ENCODE results near the gene NAE1.
"Not testable (repeated sequence)": the region's sequence is repeated elsewhere in the genome, so short reads cannot be mapped to it uniquely, and the experiment has no call there.

NAE1 gene

DNA sequence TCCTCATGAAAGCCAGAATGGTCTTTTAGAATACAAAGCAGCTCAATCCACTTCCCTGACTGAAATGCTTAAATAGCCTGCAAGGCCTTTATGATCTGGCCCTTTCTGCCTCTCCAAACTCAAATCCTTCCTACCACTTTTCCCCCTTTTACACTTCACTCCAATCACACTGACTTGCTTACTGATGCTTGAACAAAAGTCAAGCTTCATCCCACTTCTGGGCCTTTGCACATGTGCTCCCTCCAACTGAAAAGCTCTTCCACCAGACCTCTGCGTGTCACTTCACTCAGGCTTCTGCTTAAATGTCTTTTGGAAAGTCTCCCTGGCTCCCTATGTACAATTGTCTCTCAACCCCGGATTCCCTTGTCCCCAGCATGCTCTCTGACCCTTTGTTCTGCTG, 16.0 kb downstream of the NAE1 start:
- no peak for ATAC-seq (replicated peaks; ENCODE audit: extremely low read depth, poor library complexity, severe bottlenecking)
- Mint-ChIP-seq H3K4me1 (no peaks in the 10 kb centered on the region), H3K9me3 (no peaks in the 10 kb centered on the region), H3K27me3 (no peaks in the 10 kb centered on the region), H3K4me3 (no peak overlapping the region), H3K36me3 (ENCODE audit: insufficient read depth) (peaks cover 77% of the 10 kb centered on the region), H3K27ac (ENCODE audit: low read depth) (no peak overlapping the region)
- no peak for DNase-seq (ENCODE audit: low spot score in 2 of 2)

DNA sequence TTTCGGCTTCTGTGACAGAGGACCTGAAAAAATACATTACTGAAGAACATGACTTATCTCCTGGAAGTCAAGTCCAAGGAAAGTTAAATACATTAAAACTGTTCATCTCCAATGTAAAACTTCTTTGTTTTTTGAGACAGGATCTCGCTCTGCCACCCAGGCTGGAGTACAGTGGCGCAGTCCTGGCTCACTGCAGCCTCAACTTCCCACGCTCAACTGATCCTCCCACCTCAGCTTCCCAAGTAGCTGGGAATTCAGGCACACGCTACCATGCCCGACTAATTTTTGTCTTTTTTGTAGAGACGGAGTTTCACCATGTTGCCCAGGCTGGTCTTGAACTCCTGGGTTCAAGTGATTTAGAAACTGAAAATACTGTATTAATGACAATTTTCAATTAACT, 19.7 kb downstream of the NAE1 start:
- no peaks in the 10 kb centered on the region for H3K9me3 Mint-ChIP-seq
- H3K36me3 Mint-ChIP-seq (ENCODE audit: insufficient read depth): peaks cover 78% of the 10 kb centered on the region
- H3K27me3 Mint-ChIP-seq: no peaks in the 10 kb centered on the region

DNA sequence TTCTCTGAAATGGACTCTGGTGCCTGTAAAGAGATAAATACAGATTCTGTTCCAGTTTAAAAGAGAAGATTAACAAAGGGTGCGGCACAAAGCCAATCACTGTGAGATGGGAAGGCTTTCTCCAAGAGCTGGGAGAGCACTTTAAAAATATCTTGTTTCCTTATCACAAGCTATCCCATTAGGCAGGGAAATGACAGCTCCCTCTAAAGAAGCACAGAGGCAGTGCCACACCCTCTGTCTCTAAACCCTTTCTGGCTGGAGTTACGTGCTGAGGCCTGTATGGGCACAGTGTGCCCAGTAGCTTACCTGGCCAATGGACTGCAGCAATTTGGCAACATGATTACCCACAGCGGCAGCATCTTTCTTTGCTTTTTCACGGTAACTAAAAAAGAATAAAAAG, 20.4 kb downstream of the NAE1 start:
- no peak overlapping the region for H3K27ac Mint-ChIP-seq (ENCODE audit: low read depth)
- DNase-seq (ENCODE audit: low spot score in 2 of 2) (no peak), ATAC-seq (replicated peaks; ENCODE audit: extremely low read depth, poor library complexity, severe bottlenecking) (no peak)
- H3K27me3 Mint-ChIP-seq: no peaks in the 10 kb centered on the region
- H3K4me3 Mint-ChIP-seq: no peak overlapping the region
- no peaks in the 10 kb centered on the region for H3K9me3 Mint-ChIP-seq
- H3K36me3 Mint-ChIP-seq (ENCODE audit: insufficient read depth): peaks cover 79% of the 10 kb centered on the region
- H3K4me1 Mint-ChIP-seq: no peaks in the 10 kb centered on the region

More for the DNA sequence above, 19.7 kb downstream of the NAE1 start:
- H3K4me3 Mint-ChIP-seq: no peak overlapping the region
- no peak overlapping the region for H3K27ac Mint-ChIP-seq (ENCODE audit: low read depth)
- no peak for DNase-seq (ENCODE audit: low spot score in 2 of 2)
- H3K4me1 Mint-ChIP-seq: no peaks in the 10 kb centered on the region
- ATAC-seq (replicated peaks; ENCODE audit: extremely low read depth, poor library complexity, severe bottlenecking): no peak

DNA sequence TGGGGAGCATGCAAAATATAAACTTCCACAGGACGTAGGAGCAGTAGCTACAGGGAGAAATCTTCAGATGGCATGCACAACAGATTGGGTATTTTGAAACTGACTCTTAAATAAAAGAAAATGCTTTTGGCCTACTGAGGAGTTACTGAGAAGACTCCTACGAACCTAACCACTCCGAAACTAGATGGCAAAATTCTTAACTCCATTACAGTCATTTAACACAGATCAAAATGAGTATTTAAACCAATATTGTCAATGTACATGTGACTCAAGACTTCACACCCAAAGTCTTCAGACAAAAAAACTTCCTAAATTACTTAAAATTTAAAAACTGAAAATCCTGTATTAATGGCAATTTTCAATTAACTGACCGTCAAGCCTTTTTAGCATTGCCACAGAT, 21.0 kb downstream of the NAE1 start:
- no peak for ATAC-seq (replicated peaks; ENCODE audit: extremely low read depth, poor library complexity, severe bottlenecking)
- no peaks in the 10 kb centered on the region for H3K4me1 Mint-ChIP-seq

DNA sequence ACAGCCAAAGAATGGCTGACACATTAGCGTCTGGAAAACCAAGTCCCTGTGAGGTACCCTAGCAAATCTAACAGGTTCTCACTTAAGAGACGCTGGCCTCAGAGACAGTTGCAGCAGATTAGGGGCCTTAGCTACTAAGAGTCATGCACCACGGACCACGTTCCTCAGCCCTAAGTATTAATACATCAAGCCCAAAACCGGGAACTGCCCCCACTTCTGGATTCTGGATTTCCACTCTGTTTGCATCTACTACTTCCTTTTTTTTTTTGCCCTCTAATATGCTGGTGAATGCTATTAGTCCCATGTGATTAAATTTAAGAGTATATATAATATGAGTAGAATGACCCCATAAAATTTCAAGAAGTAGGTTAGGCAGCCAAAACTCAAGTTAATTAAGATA, 28.6 kb downstream of the NAE1 start:
- ATAC-seq (replicated peaks; ENCODE audit: extremely low read depth, poor library complexity, severe bottlenecking) (no peak), DNase-seq (ENCODE audit: low spot score in 2 of 2) (no peak)
- H3K9me3 Mint-ChIP-seq: no peaks in the 10 kb centered on the region
- no peak overlapping the region for H3K27ac Mint-ChIP-seq (ENCODE audit: low read depth)
- H3K36me3 Mint-ChIP-seq (ENCODE audit: insufficient read depth): peaks cover 34% of the 10 kb centered on the region
- no peaks in the 10 kb centered on the region for H3K4me1 Mint-ChIP-seq
- no peaks in the 10 kb centered on the region for H3K27me3 Mint-ChIP-seq
- H3K4me3 Mint-ChIP-seq: no peak overlapping the region

More for the DNA sequence above, 21.0 kb downstream of the NAE1 start:
- H3K4me3 Mint-ChIP-seq: no peak overlapping the region
- H3K27ac Mint-ChIP-seq (ENCODE audit: low read depth): no peak overlapping the region
- H3K27me3 Mint-ChIP-seq: no peaks in the 10 kb centered on the region
- H3K9me3 Mint-ChIP-seq: no peaks in the 10 kb centered on the region
- peaks cover 82% of the 10 kb centered on the region for H3K36me3 Mint-ChIP-seq (ENCODE audit: insufficient read depth)
- DNase-seq (ENCODE audit: low spot score in 2 of 2): no peak

DNA sequence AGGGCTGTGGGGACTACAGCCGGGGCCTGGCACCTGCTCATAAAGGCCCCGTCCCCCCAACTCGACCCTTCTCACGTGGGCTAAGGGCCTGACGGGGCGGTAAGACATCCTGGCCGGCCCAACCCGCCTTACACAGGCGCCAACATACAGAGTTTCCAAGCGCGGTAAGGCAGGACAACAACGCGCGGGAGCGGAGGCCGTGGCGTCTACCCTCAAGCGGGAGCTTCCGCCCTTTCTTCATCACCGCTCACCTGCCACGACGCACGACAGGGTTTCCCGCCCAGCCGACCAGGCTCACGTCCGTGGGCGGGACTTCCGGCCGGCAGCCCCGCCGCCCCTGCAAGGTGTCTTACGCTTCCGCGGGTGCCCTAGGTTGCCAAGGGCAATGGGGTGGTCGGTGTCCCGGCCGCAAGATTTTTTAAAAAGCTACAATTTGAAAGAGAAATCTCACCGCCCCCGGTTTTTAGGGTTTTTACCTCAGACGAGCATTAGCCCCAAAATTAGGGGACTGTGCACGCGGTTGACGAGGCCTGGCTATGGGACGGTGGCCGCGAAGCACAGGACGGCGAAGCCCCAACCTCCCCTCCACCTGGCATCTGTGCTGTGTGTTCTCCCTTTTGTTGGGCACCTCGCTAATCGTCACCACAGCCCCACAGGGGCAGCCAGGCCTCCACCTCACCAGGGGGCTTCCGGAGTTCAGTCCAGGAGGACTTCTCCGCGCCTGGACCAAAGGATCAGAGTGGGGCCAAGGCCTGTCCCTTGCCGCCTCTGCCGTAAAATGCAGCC, 29.3 kb downstream of the NAE1 start, which contains the start of gene TERB1:
TERB1 (minus strand) TSS at position 265 of the 786 bp plus-strand sequence. CDS start 4,786 bp downstream, outside the sequence.
- H3K36me3 Mint-ChIP-seq (ENCODE audit: insufficient read depth): peaks cover 28% of the 10 kb centered on the region

DNA sequence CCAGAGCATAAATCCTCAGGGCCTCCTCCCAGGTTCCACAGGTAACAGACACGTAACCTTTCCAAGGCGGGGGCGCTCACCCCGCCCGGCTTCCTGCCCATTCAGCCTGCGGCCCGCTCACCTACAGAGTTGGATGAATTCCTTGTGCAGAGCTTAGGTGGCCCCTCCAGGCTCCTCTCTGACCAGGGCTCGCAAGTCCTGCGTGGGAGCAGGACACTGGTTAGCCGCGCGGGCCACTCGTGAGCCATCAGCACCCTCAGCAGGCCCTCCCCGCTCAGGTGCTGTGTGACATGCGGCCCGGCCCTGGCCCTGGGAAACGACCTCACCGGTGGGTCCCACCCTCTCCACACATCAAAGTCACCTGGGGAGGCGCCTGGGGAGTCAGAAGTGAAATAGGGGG, 29.9 kb downstream of the NAE1 start:
- Mint-ChIP-seq H3K27ac (ENCODE audit: low read depth) (no peak overlapping the region), H3K9me3 (no peaks in the 10 kb centered on the region), H3K36me3 (ENCODE audit: insufficient read depth) (peaks cover 24% of the 10 kb centered on the region), H3K27me3 (no peaks in the 10 kb centered on the region), H3K4me3 (no peak overlapping the region), H3K4me1 (no peaks in the 10 kb centered on the region)
- DNase-seq (ENCODE audit: low spot score in 2 of 2) (no peak), ATAC-seq (replicated peaks; ENCODE audit: extremely low read depth, poor library complexity, severe bottlenecking) (no peak)

More for the DNA sequence above, 29.3 kb downstream of the NAE1 start, which contains the start of gene TERB1:
- no peak within 1 kb of the TSS for H3K27ac Mint-ChIP-seq (ENCODE audit: low read depth)
- DNase-seq (ENCODE audit: low spot score in 2 of 2) (no peak), ATAC-seq (replicated peaks; ENCODE audit: extremely low read depth, poor library complexity, severe bottlenecking) (no peak)
- no peaks in the 10 kb centered on the region for H3K27me3 Mint-ChIP-seq
- no peaks in the 10 kb centered on the region for H3K4me1 Mint-ChIP-seq
- no peaks in the 10 kb centered on the region for H3K9me3 Mint-ChIP-seq
- no peak within 1 kb of the TSS for H3K4me3 Mint-ChIP-seq

DNA sequence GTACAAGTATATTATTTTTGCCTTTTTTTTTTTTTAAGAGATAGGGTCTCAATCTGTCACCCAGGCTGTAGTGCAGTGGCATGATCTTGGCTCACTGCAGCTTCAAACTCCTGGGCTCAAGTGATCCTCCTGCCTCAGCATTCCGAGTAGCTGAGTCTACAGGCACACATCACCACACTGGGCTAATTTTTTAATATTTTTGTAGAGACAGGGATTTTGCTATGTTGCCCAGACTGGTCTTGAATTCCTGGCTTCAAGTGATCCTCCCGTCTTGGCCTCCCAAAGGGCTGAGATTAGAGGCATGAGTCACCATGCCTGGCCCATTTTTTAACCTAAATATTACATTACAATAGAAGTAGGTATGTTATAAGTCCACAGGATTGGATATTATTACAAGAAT, 32.6 kb downstream of the NAE1 start:
- DNase-seq (ENCODE audit: low spot score in 2 of 2) (no peak), ATAC-seq (replicated peaks; ENCODE audit: extremely low read depth, poor library complexity, severe bottlenecking) (no peak)
- H3K27ac Mint-ChIP-seq (ENCODE audit: low read depth): no peak overlapping the region

DNA sequence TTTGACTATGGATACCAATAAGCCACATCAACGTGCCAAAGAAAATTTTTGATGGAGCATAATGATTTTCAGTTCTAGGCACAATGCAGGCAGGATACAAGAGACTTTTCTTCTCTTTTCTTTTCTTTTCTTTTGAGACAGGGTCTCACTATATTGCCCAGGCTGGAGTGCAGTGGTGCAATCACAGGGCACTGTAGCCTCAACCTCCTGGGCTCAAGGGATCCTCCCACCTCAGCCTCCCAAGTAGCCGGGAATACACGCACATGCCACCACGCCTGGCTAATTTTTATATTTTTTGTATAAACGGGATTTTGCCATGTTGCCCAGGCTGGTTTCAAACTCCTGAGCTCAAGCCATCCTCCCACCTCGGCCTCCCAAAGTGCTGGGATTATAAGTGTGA, 36.8 kb downstream of the NAE1 start:
- DNase-seq (ENCODE audit: low spot score in 2 of 2); H3K4me3 Mint-ChIP-seq; H3K27ac Mint-ChIP-seq (ENCODE audit: low read depth); ATAC-seq (replicated peaks; ENCODE audit: extremely low read depth, poor library complexity, severe bottlenecking); H3K4me1 Mint-ChIP-seq; H3K36me3 Mint-ChIP-seq (ENCODE audit: insufficient read depth); H3K27me3 Mint-ChIP-seq; H3K9me3 Mint-ChIP-seq: not testable (repeated sequence)

More for the DNA sequence above, 32.6 kb downstream of the NAE1 start:
- H3K4me3 Mint-ChIP-seq: no peak overlapping the region
- peaks cover 4% of the 10 kb centered on the region for H3K36me3 Mint-ChIP-seq (ENCODE audit: insufficient read depth)
- H3K4me1 Mint-ChIP-seq: no peaks in the 10 kb centered on the region
- H3K27me3 Mint-ChIP-seq: no peaks in the 10 kb centered on the region
- no peaks in the 10 kb centered on the region for H3K9me3 Mint-ChIP-seq

DNA sequence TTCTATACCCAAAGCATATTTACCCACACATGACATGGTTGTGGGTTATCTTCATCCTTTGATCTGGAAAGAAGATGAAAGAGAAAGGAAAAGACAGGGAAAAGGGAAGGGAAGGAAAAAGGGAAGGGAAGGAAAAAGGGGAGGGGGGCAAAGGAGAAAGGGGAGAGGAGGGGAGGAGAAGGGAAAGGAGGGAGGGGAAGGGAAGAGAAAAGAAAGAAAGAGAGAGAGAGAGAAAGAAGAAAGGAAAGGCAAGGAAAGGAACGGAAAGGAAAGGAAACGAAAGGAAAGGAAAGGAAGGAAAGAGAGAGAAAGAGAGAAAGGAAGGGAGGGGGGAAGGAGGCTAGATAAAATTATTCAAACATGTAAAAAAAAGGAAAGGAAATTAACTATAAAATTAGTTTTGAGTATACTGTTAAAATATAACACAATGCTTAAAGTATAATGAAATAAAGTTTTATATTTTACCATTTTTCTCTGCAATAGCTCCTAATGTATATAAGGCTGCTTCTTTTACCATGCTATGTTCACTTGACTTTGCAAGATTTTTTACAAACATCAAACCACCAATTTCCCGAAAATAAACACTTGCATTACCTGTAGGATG, 40.5 kb downstream of the NAE1 start:
- H3K27ac Mint-ChIP-seq (ENCODE audit: low read depth): no peak overlapping the region
- no peak for DNase-seq (ENCODE audit: low spot score in 2 of 2)

DNA sequence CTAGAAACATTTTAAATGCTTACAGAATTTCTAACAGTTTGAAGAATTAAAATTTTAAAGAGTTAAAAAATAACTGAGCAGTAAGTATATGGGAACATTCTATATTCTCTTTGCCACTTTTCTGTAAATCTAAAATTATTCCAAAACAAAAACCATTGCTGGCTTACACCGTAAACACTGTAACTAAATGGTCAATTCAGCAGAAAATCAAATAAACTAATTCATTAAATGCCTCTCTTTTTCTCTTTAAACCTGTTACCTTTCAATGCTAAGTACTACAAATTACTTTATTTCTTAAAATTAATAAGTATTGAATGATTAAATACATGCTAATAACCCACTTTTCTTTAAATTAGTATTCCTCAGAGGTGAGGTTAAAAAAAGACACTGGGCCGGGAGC, 43.3 kb downstream of the NAE1 start:
- ATAC-seq (replicated peaks; ENCODE audit: extremely low read depth, poor library complexity, severe bottlenecking) (no peak), DNase-seq (ENCODE audit: low spot score in 2 of 2) (no peak)
- Mint-ChIP-seq H3K27ac (ENCODE audit: low read depth) (no peak overlapping the region), H3K36me3 (ENCODE audit: insufficient read depth) (no peaks in the 10 kb centered on the region), H3K9me3 (no peaks in the 10 kb centered on the region), H3K4me3 (no peak overlapping the region), H3K27me3 (no peaks in the 10 kb centered on the region), H3K4me1 (no peaks in the 10 kb centered on the region)

More for the DNA sequence above, 40.5 kb downstream of the NAE1 start:
- H3K27me3 Mint-ChIP-seq: no peaks in the 10 kb centered on the region
- H3K36me3 Mint-ChIP-seq (ENCODE audit: insufficient read depth): no peaks in the 10 kb centered on the region
- no peaks in the 10 kb centered on the region for H3K9me3 Mint-ChIP-seq
- H3K4me1 Mint-ChIP-seq: no peaks in the 10 kb centered on the region
- ATAC-seq (replicated peaks; ENCODE audit: extremely low read depth, poor library complexity, severe bottlenecking): no peak
- H3K4me3 Mint-ChIP-seq: no peak overlapping the region

DNA sequence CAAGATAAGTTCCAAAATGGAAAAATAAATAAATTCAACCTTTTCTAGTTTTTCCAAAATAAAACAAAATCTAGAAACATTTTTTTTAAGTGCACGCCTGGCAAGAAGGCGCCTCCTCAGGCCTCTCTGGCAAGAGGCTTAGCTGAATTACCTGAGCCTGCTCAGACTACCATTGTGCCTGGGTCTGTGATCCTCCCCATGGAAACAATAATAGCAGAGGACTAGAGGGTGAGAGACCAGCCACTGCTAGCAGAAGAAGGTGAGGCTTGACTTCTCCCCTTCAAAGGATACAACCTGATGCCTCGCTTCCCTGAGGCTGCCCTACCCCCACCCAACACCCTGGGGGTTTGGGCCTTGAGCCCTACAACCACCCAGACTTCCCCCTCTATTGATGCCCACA, 44.2 kb downstream of the NAE1 start:
- no peak overlapping the region for H3K4me3 Mint-ChIP-seq
- H3K9me3 Mint-ChIP-seq: no peaks in the 10 kb centered on the region
- H3K27me3 Mint-ChIP-seq: no peaks in the 10 kb centered on the region
- H3K36me3 Mint-ChIP-seq (ENCODE audit: insufficient read depth): no peaks in the 10 kb centered on the region
- H3K4me1 Mint-ChIP-seq: no peaks in the 10 kb centered on the region
- H3K27ac Mint-ChIP-seq (ENCODE audit: low read depth): no peak overlapping the region
- DNase-seq (ENCODE audit: low spot score in 2 of 2): no peak
- no peak for ATAC-seq (replicated peaks; ENCODE audit: extremely low read depth, poor library complexity, severe bottlenecking)

DNA sequence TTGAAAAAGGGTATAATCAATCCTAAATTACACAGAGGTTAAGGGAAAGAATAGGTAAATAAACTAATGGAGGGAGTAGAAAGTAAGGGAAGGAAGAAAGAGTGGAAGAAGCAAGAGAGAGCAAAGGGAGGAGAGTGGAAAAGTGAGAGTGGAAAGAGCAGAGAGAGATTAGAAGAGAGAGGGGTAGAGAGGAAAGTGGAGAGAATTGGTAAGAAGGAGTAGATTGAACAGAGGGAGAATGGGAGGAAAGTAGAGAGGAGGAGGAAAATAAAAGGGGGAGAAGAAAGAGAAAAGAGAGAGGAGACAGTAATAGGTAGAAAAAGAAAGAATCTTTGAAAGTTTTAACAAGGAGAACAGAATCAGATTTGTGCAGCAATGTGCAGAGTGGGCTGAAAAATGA, 54.3 kb downstream of the NAE1 start:
- H3K36me3 Mint-ChIP-seq (ENCODE audit: insufficient read depth): no peaks in the 10 kb centered on the region
- H3K9me3 Mint-ChIP-seq: no peaks in the 10 kb centered on the region
- DNase-seq (ENCODE audit: low spot score in 2 of 2) (no peak), ATAC-seq (replicated peaks; ENCODE audit: extremely low read depth, poor library complexity, severe bottlenecking) (no peak)
- H3K27me3 Mint-ChIP-seq: no peaks in the 10 kb centered on the region
- no peak overlapping the region for H3K4me3 Mint-ChIP-seq
- H3K27ac Mint-ChIP-seq (ENCODE audit: low read depth): no peak overlapping the region
- no peaks in the 10 kb centered on the region for H3K4me1 Mint-ChIP-seq
